Measurements from ENCODE around the gene ADORA2B. TPM values are rescaled to one million over a fixed set of nuclear protein-coding genes. Genes with fewer than 3 reads are reported as not detected.

The ADORA2B gene
- total RNA-seq, 5 donors from 2014 or later (not counting 1 experiment from before 2014, with no cell fraction given): 0.20 TPM; not detected in 4

- no peaks in the 10 kb centered on the region for H3K9me3 ChIP-seq
- Mint-ChIP-seq H3K27me3 (peaks cover 22 to 37% of the 10 kb centered on the region in 2 donors), H3K4me1 (peaks cover 8 to 12% (median 10%) of the 10 kb centered on the region in 3 donors), H3K36me3 (no peaks in the 10 kb centered on the region), H3K4me3 (no peak overlapping the region), H3K9me3 (no peaks in the 10 kb centered on the region), H3K27ac (no peak overlapping the region)
- ChIA-PET CTCF (no interaction called here), POLR2A (interaction anchor here in 1 of 2 donors (0.6 kb wide), 2 partner anchors 29 to 448 kb away, joined by 3 read pairs; no protein-coding TSS in a partner anchor)
- no peak overlapping the region for H3K4me3 ChIP-seq (ENCODE audit: control insufficient read depth in 1 of 2, extremely low read depth in 1 of 2, low read length in 1 of 2)
- no peak overlapping the region for H3K27ac ChIP-seq (ENCODE audit: low read length)
- H3K4me1 ChIP-seq (ENCODE audit: control insufficient read depth in 1 of 2, extremely low read depth in 1 of 2, insufficient read depth in 2 of 2, low read length in 2 of 2): peaks cover 5 to 15% of the 10 kb centered on the region in 2 experiments
- DNase-seq (no peak), ATAC-seq (replicated peaks in 1 of 4) (no peak)
- H3K36me3 ChIP-seq (ENCODE audit: control insufficient read depth in 2 of 2, extremely low read depth in 1 of 2, insufficient read depth in 1 of 2, low read length in 1 of 2): no peaks in the 10 kb centered on the region
- WGBS (ENCODE audit: insufficient coverage): 84% methylated on average over 5 of the region's 7 CpGs
- H3K27me3 ChIP-seq (replicated peaks in 1 of 2; ENCODE audit: control insufficient read depth in 2 of 2, extremely low read depth in 1 of 2, insufficient read depth in 2 of 2, low read length in 1 of 2): peaks cover 8 to 50% of the 10 kb centered on the region in 2 experiments
These were observed 3.1 kb upstream of the ADORA2B start for GRCh38 chr17:15941781-15942180.

- H3K9me3 Mint-ChIP-seq: no peaks in the 10 kb centered on the region
- ChIA-PET POLR2A (no interaction called here), CTCF (interaction anchor here in 1 of 2 donors (0.6 kb wide), 1 partner anchor 17 kb away, joined by 6 read pairs; no protein-coding TSS in a partner anchor)
- no peak overlapping the region for H3K27ac Mint-ChIP-seq
- H3K36me3 Mint-ChIP-seq: no peaks in the 10 kb centered on the region
- H3K36me3 ChIP-seq (ENCODE audit: control insufficient read depth in 2 of 2, extremely low read depth in 1 of 2, insufficient read depth in 1 of 2, low read length in 1 of 2): no peaks in the 10 kb centered on the region
- H3K4me1 ChIP-seq (ENCODE audit: control insufficient read depth in 1 of 2, extremely low read depth in 1 of 2, insufficient read depth in 2 of 2, low read length in 2 of 2): peaks cover 5 to 15% of the 10 kb centered on the region in 2 experiments
- H3K4me3 ChIP-seq (ENCODE audit: control insufficient read depth in 1 of 2, extremely low read depth in 1 of 2, low read length in 1 of 2): no peak overlapping the region
- ATAC-seq (replicated peaks in 1 of 4) (no peak), DNase-seq (peak in 1 of 35 experiments; percentile 25)
- 95% methylated on average over 6 of the region's 7 CpGs for WGBS (ENCODE audit: insufficient coverage)
- H3K27me3 Mint-ChIP-seq: peaks cover 22 to 40% of the 10 kb centered on the region in 2 donors
- no peak overlapping the region for H3K27ac ChIP-seq (ENCODE audit: low read length)
- peaks cover 8 to 12% (median 10%) of the 10 kb centered on the region in 3 donors for H3K4me1 Mint-ChIP-seq
- peaks cover 8 to 54% of the 10 kb centered on the region in 2 experiments for H3K27me3 ChIP-seq (replicated peaks in 1 of 2; ENCODE audit: control insufficient read depth in 2 of 2, extremely low read depth in 1 of 2, insufficient read depth in 2 of 2, low read length in 1 of 2)
- H3K4me3 Mint-ChIP-seq: no peak overlapping the region
- no peaks in the 10 kb centered on the region for H3K9me3 ChIP-seq
These were observed 2.6 kb upstream of the ADORA2B start for GRCh38 chr17:15942207-15942833.

GRCh38 chr17:15943971-15944758 lies 765 bp upstream of the ADORA2B start:
- Mint-ChIP-seq H3K36me3 (no peaks in the 10 kb centered on the region), H3K27ac (no peak overlapping the region), H3K4me1 (peaks cover 8 to 12% (median 10%) of the 10 kb centered on the region in 3 donors), H3K27me3 (peaks cover 22 to 40% of the 10 kb centered on the region in 2 donors), H3K9me3 (no peaks in the 10 kb centered on the region), H3K4me3 (peak overlapping the region; percentile 74 to 86 (median 80))
- Histone ChIP-seq H3K36me3 (ENCODE audit: control insufficient read depth in 2 of 2, extremely low read depth in 1 of 2, insufficient read depth in 1 of 2, low read length in 1 of 2) (no peaks in the 10 kb centered on the region), H3K4me3 (ENCODE audit: control insufficient read depth in 1 of 2, extremely low read depth in 1 of 2, low read length in 1 of 2) (peak overlapping the region in 1 of 2 donors; percentile 80), H3K9me3 (no peaks in the 10 kb centered on the region), H3K27ac (ENCODE audit: low read length) (no peak overlapping the region), H3K27me3 (replicated peaks in 1 of 2; ENCODE audit: control insufficient read depth in 2 of 2, extremely low read depth in 1 of 2, insufficient read depth in 2 of 2, low read length in 1 of 2) (peaks cover 8 to 65% of the 10 kb centered on the region in 2 experiments), H3K4me1 (ENCODE audit: control insufficient read depth in 1 of 2, extremely low read depth in 1 of 2, insufficient read depth in 2 of 2, low read length in 2 of 2) (peaks cover 5 to 15% of the 10 kb centered on the region in 2 experiments)
- WGBS (ENCODE audit: insufficient coverage): 26% methylated on average over 40 of the region's 40 CpGs
- ChIA-PET POLR2A (interaction anchor here in 1 of 2 donors (0.7 kb wide), 1 partner anchor 686 kb away, joined by 7 read pairs; no protein-coding TSS in a partner anchor), CTCF (interaction anchor here in 1 of 2 donors (0.7 kb wide), 1 partner anchor 79 kb away, joined by 7 read pairs; no protein-coding TSS in a partner anchor)
- DNase-seq (no peak), ATAC-seq (replicated peaks in 1 of 4) (no peak)

- POLR2A ChIA-PET: no interaction called here
- Mint-ChIP-seq H3K4me3 (peak overlapping the region; percentile 71 to 77 (median 75)), H3K4me1 (peaks cover 8 to 12% (median 10%) of the 10 kb centered on the region in 3 donors), H3K27me3 (peaks cover 22 to 40% of the 10 kb centered on the region in 2 donors), H3K36me3 (no peaks in the 10 kb centered on the region), H3K27ac (no peak overlapping the region), H3K9me3 (no peaks in the 10 kb centered on the region)
- peaks cover 5 to 15% of the 10 kb centered on the region in 2 experiments for H3K4me1 ChIP-seq (ENCODE audit: control insufficient read depth in 1 of 2, extremely low read depth in 1 of 2, insufficient read depth in 2 of 2, low read length in 2 of 2)
- peaks cover 8 to 70% of the 10 kb centered on the region in 2 experiments for H3K27me3 ChIP-seq (replicated peaks in 1 of 2; ENCODE audit: control insufficient read depth in 2 of 2, extremely low read depth in 1 of 2, insufficient read depth in 2 of 2, low read length in 1 of 2)
- ATAC-seq (replicated peaks in 1 of 4): peak in 3 of 4 experiments; percentile 2 to 32 (median 8)
- peak in 1 of 35 experiments; percentile 4 for DNase-seq
- H3K27ac ChIP-seq (ENCODE audit: low read length): no peak overlapping the region
- WGBS (ENCODE audit: insufficient coverage): 8% methylated on average over 63 of the region's 64 CpGs
- peak overlapping the region; percentile 41 to 80 for H3K4me3 ChIP-seq (ENCODE audit: control insufficient read depth in 1 of 2, extremely low read depth in 1 of 2, low read length in 1 of 2)
- CTCF ChIA-PET: no interaction called here
- H3K9me3 ChIP-seq: no peaks in the 10 kb centered on the region
- no peaks in the 10 kb centered on the region for H3K36me3 ChIP-seq (ENCODE audit: control insufficient read depth in 2 of 2, extremely low read depth in 1 of 2, insufficient read depth in 1 of 2, low read length in 1 of 2)
These were observed 729 bp downstream of the ADORA2B start for GRCh38 chr17:15945527-15946191.

GRCh38 chr17:15946611-15947120 lies 1.7 kb downstream of the ADORA2B start:
- no peak overlapping the region for H3K27ac ChIP-seq (ENCODE audit: low read length)
- peaks cover 8 to 65% of the 10 kb centered on the region in 2 experiments for H3K27me3 ChIP-seq (replicated peaks in 1 of 2; ENCODE audit: control insufficient read depth in 2 of 2, extremely low read depth in 1 of 2, insufficient read depth in 2 of 2, low read length in 1 of 2)
- ChIA-PET CTCF (interaction anchor here in 1 of 2 donors (0.6 kb wide), 1 partner anchor 40 kb away, joined by 3 read pairs; no protein-coding TSS in a partner anchor), POLR2A (interaction anchor here in 1 of 2 donors (0.6 kb wide), 1 partner anchor 43 kb away, joined by 10 read pairs; no protein-coding TSS in a partner anchor)
- H3K9me3 ChIP-seq: no peaks in the 10 kb centered on the region
- H3K4me1 Mint-ChIP-seq: peaks cover 8 to 12% (median 10%) of the 10 kb centered on the region in 3 donors
- no peaks in the 10 kb centered on the region for H3K36me3 ChIP-seq (ENCODE audit: control insufficient read depth in 2 of 2, extremely low read depth in 1 of 2, insufficient read depth in 1 of 2, low read length in 1 of 2)
- no peaks in the 10 kb centered on the region for H3K36me3 Mint-ChIP-seq
- DNase-seq: no peak
- no peak overlapping the region for H3K4me3 ChIP-seq (ENCODE audit: control insufficient read depth in 1 of 2, extremely low read depth in 1 of 2, low read length in 1 of 2)
- ATAC-seq (replicated peaks in 1 of 4): no peak
- H3K27ac Mint-ChIP-seq: peak overlapping the region in 1 of 2 donors; percentile 62
- WGBS (ENCODE audit: insufficient coverage): 81% methylated on average over 8 of the region's 9 CpGs
- peaks cover 5 to 15% of the 10 kb centered on the region in 2 experiments for H3K4me1 ChIP-seq (ENCODE audit: control insufficient read depth in 1 of 2, extremely low read depth in 1 of 2, insufficient read depth in 2 of 2, low read length in 2 of 2)
- peaks cover 22 to 37% of the 10 kb centered on the region in 2 donors for H3K27me3 Mint-ChIP-seq
- H3K4me3 Mint-ChIP-seq: peak overlapping the region in 1 of 3 donors; percentile 75
- no peaks in the 10 kb centered on the region for H3K9me3 Mint-ChIP-seq
